GM12892 (cell line): ENCODE data around the gene TEK.

Experiments
- DNase-seq: peaks from one replicate; pipeline ENCODE4 v3.0.0; 2011; ENCODE audit not compliant: insufficient read length
- FAIRE-seq: peaks from 2 replicates; lab custom pipeline; 2011; peaks lifted over from hg19 to GRCh38; lab: Jason Lieb, UNC
- POLR2A ChIP-seq: IDR thresholded peaks from 2 replicates; pipeline ENCODE4 v1.6.1; 2011; ENCODE audit warnings: low read depth, low read length, control low read depth
- POLR2AphosphoS5 ChIP-seq: IDR thresholded peaks from 2 replicates; pipeline ENCODE4 v1.6.1; 2011; ENCODE audit warnings: low read depth, low read length, control low read depth
- TAF1 ChIP-seq: IDR thresholded peaks from 2 replicates; pipeline ENCODE4 v1.6.1; 2011; ENCODE audit warnings: low read depth, mild to moderate bottlenecking, control low read depth, low read length, borderline replicate concordance

TEK gene

DNA sequence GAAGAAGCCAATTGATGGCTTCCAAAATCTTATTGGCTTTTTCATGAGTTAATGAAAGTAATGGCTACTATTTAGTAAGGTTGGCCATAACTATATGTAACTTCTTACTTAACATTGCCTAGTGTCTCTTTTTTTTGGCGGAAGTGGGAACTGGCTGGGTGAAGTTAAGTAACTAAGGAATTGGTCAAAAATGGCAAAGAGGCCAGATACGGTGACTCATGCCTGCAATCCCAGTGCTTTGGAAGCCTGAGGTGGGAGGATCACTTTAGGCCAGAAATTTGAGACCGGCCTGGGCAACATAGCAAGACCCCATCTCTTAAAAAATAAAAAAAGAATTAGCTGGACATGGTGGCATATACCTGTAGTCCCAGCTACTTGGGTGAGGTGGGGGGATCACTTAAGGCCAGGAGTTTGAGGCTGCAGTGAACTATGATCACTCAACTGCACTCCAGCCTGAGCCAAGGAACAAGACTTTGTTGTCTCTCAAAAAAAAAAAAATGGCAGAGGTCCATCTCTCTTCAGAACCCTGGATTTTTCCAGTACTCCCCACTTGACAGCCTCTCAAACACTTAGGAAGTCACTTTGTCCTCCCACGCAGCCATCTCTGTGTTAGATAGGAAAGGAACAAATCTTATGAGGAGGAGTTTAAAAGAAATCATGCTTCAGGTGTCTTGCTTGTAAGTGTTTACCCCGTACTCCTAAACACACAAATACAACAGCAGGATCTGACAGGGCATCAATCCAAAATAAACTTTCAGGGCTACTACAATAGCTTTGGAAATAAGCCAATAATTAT is 75.7 kb downstream of the TEK start:
- TF ChIP-seq POLR2AphosphoS5, result no peak
- TF ChIP-seq POLR2A, result no peak
- no peak for TF ChIP-seq TAF1
- FAIRE-seq, result no peak

DNA sequence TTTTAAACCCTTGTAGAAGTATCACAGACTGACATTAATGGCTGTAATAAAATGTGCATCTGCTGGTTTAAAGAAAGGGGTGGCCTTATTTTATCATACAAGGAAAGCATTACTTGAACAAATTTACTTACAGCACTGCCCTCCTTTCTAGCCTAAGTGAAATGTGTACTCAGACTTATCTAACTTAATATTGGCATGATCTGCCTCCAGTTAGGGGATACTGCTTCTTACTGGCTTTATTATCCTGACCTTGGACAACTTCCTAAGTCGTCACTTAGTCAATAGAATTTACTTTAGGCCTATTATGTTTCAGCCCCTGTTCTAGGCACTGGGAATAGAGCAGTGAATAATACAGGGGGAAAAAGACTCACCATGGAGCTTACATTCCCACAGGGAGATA is 79.4 kb downstream of the TEK start:
- TF ChIP-seq POLR2AphosphoS5 (no peak), TAF1 (no peak), POLR2A (no peak)
- DNase-seq (no peak), FAIRE-seq (no peak)

More for the DNA sequence above, 75.7 kb downstream of the TEK start:
- DNase-seq, result no peak

DNA sequence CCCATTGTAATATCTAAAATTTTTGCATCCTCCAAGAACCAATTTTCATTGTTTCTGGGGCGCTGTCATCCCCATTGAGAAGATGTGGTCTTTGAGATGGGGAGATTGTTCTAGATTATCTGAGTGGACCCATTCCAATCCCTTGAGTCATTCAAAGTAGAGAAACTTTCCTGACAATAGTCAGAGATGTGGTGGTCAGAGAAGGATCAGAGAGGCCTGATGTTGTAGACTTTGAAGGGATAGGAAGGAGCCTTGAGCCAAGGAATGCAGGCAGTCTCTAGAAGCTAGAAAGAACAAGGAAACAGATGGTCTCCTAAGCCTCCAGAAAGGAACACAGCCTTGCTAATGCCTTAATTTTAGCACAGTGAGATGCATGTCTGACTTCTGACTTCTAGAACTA is 80.4 kb downstream of the TEK start:
- no peak for TF ChIP-seq POLR2AphosphoS5
- TF ChIP-seq TAF1, result no peak
- no peak for DNase-seq
- FAIRE-seq, result no peak

DNA sequence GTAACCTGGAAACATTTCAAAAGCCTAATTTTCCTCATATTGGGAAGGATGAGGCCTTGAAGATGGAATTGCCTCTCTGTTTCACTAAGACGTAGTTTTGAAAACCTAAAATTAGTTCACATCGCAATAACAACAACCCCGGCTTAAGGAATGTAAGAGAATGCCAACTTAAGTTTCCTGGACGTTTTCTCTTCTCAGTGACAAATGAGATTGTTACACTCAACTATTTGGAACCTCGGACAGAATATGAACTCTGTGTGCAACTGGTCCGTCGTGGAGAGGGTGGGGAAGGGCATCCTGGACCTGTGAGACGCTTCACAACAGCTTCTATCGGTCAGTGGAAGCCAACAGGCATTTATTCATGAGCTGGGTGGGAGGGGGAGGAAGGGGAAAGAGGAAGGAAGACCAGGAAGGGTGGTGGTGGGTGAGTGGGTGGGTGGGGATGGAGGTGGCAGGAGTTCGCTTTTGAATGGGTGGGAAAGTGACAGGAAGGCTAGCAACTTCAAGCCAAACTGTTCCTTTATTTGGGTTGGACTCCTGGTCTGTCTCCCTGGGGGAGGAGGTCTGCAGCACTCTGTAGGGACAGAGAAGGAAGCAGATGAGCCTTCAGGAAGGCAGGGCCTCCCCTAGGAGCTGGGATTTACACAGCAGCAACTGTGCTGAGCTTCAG is 83.4 kb downstream of the TEK start:
- no peak for TF ChIP-seq TAF1
- TF ChIP-seq POLR2A, result no peak
- no peak for TF ChIP-seq POLR2AphosphoS5
- DNase-seq (no peak), FAIRE-seq (no peak)

DNA sequence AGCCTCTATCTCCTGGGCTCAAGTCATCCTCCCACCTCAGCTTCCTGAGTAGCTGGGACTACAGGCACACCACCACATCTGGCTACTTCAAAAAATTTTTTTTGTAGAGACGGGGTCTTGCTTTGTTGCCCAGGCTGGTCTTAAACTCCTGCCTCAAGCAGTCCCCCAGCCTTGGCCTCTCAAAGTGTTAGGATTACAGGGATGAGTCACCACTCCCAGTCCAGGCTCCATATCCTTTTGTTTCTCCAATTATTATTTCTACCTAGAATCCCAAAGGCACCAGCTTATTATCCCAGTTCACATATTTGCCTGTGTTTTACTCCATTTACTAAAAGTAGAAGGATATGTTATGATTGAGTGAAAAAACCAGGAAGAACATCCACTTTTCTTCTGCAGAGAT is 84.9 kb downstream of the TEK start:
- FAIRE-seq (no peak), DNase-seq (no peak)
- TF ChIP-seq POLR2A (no peak), TAF1 (no peak), POLR2AphosphoS5 (no peak)

DNA sequence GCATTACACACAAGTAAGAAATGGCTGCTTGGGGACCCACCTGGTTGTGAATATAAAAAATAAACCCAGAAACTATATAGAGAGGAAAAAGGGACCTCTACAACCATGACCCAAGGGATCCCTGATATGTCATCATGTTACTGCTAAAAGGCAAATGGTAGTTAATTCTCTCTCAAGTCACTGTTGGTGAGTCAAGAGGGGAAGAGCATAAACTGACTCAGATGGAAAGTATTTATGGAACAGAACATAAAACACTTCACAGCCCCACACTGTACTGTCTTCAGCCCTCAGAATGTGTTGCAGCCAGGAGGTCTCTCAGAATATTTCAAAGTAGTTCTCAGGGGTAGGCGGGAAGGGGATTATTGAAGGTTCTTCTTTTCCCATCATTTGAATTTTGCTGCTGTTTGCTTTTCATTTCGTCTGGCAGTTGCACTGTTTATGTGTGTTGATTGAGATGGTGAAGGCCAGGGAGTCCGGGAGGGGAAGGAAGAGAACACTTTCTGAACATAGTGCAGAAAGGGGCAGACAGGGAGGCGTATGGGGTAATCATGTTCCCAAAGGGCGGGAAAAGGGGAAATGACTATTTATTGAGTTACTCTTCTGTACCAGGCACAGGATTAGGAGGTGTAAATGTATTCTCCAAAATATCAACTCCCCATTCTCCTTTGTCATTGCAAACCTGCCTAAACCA is 85.5 kb downstream of the TEK start:
- FAIRE-seq (no peak), DNase-seq (no peak)
- TF ChIP-seq POLR2AphosphoS5 (no peak), TAF1 (no peak), POLR2A (no peak)

DNA sequence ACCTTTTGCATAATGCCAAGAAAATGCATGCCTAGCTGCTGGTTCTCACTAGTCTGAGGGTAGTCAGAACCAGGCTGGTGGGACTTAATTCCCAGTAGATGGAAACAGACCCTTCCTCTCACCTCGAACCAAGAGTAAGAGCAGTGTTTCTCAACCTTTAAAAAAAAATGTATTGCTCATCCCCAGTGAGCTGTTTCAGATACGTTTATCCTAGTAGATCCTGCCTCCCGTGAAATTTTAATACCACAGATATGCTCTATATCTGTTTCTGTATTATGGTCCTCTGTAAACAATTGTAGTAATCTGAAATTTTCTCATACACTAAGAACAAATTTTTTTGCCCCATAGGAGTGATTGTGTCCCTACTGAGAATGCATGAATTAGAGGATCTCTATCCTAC is 86.2 kb downstream of the TEK start:
- DNase-seq (no peak), FAIRE-seq (no peak)
- TF ChIP-seq POLR2A (no peak), POLR2AphosphoS5 (no peak), TAF1 (no peak)

DNA sequence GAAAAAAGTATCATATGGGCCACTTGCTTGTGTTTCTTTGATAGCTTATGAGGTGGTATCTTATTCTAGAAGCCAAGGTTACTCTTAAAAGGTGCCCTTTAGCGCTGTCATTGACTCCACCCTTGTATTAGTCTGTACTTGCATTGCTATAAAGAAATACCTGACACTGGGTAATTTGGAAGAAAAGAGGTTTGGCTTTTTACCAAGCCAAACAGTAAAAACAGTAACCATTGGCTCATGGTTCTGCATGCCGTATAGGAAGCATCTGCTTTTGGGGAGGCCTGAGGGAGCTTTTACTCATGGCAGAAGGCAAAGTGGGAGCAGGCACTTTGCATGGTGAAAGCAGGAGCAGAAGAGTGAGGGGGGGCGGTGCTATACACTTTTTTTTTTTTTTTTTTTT is 87.4 kb downstream of the TEK start:
- FAIRE-seq, result no peak
- TF ChIP-seq POLR2A (no peak), POLR2AphosphoS5 (no peak), TAF1 (no peak)
- no peak for DNase-seq

DNA sequence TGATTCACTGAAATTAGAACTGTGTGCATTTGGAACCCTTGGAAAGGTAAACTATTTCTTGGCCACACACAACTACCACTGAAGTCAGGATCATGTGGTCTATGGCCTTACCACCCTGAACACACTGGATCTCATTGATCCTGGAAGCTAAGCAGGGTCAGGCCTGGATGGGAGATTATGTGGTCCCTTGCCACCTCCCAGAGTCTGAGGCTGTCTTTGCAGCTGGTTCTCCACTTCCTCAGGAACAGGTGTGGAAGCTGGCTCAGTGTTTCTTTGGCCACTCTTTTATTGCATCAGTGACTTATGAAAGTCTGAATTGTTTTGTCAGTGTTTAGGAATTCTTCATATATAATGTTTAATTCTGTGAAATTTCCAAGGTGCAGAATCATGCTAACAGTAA is 89.2 kb downstream of the TEK start:
- FAIRE-seq, result no peak
- DNase-seq, result no peak
- TF ChIP-seq POLR2A (no peak), POLR2AphosphoS5 (no peak), TAF1 (no peak)

DNA sequence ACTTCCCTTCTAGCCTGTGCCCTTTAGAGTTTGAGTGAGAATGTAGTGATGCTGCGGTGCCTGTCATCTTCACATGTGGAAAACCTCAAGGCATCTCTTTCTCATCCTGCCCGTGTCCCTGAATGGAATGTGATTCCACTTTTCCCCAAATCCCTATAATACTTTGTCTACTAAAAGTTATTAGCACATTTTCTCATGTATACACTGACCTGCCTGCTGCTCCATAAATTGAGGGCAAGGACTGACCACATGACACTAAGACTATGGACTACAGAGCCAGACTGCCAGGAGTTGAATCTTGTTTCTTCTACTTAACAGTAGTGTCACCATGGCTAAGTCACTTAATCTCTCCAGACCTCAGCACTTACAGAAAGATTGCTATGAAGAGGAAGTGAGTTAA is 93.0 kb downstream of the TEK start:
- DNase-seq (no peak), FAIRE-seq (no peak)
- no peak for TF ChIP-seq POLR2AphosphoS5
- no peak for TF ChIP-seq TAF1
- TF ChIP-seq POLR2A, result no peak

DNA sequence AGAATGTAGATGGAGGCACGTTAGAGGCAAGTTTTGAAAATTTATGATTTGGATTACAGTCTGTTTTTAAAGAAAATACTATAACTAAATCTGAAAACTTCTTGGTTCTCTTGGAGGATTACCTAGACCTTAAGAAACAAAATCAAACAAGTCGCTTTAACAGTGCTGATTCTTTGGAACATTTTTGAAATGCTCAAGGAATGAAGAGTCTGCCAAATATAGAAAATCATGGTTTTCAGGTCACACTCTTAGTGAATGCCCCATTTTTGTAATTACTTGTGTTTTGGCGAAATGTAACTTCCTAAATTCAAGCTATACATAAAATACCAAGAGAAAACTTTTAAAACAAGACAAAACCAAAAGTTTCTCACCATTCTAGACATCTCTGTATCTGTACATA is 94.8 kb downstream of the TEK start:
- DNase-seq (no peak), FAIRE-seq (no peak)
- no peak for TF ChIP-seq POLR2A
- TF ChIP-seq TAF1, result no peak
- no peak for TF ChIP-seq POLR2AphosphoS5

DNA sequence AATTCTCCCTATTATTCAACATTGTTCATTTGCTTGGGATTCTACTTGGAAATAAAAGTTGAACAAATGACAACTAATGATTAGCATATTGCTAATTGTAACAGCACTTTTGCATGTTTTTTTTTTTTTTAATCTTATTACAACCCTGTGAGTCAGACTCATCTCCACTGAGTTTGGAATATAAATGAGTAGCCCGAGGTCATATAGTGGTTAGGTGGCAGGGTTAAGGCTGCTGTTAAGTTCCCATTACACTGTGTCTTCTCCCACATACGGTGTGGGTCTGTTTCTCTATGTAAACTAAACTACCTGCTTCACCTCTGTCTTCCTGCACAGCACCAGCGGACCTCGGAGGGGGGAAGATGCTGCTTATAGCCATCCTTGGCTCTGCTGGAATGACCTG is 95.6 kb downstream of the TEK start:
- TF ChIP-seq TAF1 (no peak), POLR2AphosphoS5 (no peak), POLR2A (no peak)
- FAIRE-seq, result no peak
- DNase-seq, result no peak
